HUES6 (cell line): ENCODE data around the gene CCR3.

ENCODE experiments used
- H3K27ac ChIP-seq: 2 replicates; pipeline ENCODE4 v1.7.0; 2013; ENCODE audit warnings: low read depth, mild to moderate bottlenecking, low read length, inconsistent platforms
- H3K27me3 ChIP-seq: 2 replicates; pipeline ENCODE4 v1.6.1; 2013; ENCODE audit warnings: low read length; ENCODE audit not compliant: control insufficient read depth, insufficient read depth
- H3K36me3 ChIP-seq: 2 replicates; pipeline ENCODE4 v1.6.1; 2013; ENCODE audit warnings: low read length; ENCODE audit not compliant: control insufficient read depth, insufficient read depth
- H3K4me1 ChIP-seq: 2 replicates; pipeline ENCODE4 v1.6.1; 2013; ENCODE audit warnings: low read length; ENCODE audit not compliant: control insufficient read depth, insufficient read depth
- H3K4me3 ChIP-seq: 2 replicates; pipeline ENCODE4 v1.5.1; 2013; ENCODE audit warnings: low read depth, low read length
- H3K9ac ChIP-seq: one replicate; pipeline ENCODE4 v1.6.1; 2013; ENCODE audit warnings: mild to moderate bottlenecking, low read length
- H3K9me3 ChIP-seq: 2 replicates; pipeline ENCODE4 v1.6.1; 2013; ENCODE audit warnings: low read depth, low read length; ENCODE audit not compliant: control insufficient read depth, insufficient read depth

The CCR3 gene

GRCh38 chr3:46285931-46286619 is 43.8 kb downstream of the CCR3 start:
- no peaks in the 10 kb centered on the region for H3K9me3 ChIP-seq
- H3K9ac ChIP-seq, result no peak overlapping the region
- H3K36me3 ChIP-seq, result no peaks in the 10 kb centered on the region
- no peaks in the 10 kb centered on the region for H3K4me1 ChIP-seq
- H3K4me3 ChIP-seq, result no peak overlapping the region
- no peaks in the 10 kb centered on the region for H3K27me3 ChIP-seq
- no peak overlapping the region for H3K27ac ChIP-seq

- no peak overlapping the region for H3K9ac ChIP-seq
- no peak overlapping the region for H3K27ac ChIP-seq
- no peaks in the 10 kb centered on the region for H3K27me3 ChIP-seq
- no peaks in the 10 kb centered on the region for H3K9me3 ChIP-seq
- no peaks in the 10 kb centered on the region for H3K4me1 ChIP-seq
- no peaks in the 10 kb centered on the region for H3K36me3 ChIP-seq
- no peak overlapping the region for H3K4me3 ChIP-seq
Measured at GRCh38 chr3:46286947-46287565, 44.8 kb downstream of the CCR3 start.

- Histone ChIP-seq H3K9me3 (no peaks in the 10 kb centered on the region), H3K9ac (no peak overlapping the region), H3K36me3 (no peaks in the 10 kb centered on the region), H3K4me3 (no peak overlapping the region), H3K27me3 (no peaks in the 10 kb centered on the region), H3K27ac (no peak overlapping the region), H3K4me1 (no peaks in the 10 kb centered on the region)
Measured at GRCh38 chr3:46289551-46289950, 47.3 kb downstream of the CCR3 start.

- H3K9ac ChIP-seq, result no peak overlapping the region
- H3K4me1 ChIP-seq, result no peaks in the 10 kb centered on the region
- H3K4me3 ChIP-seq, result no peak overlapping the region
- H3K9me3 ChIP-seq, result no peaks in the 10 kb centered on the region
- no peak overlapping the region for H3K27ac ChIP-seq
- no peaks in the 10 kb centered on the region for H3K27me3 ChIP-seq
- no peaks in the 10 kb centered on the region for H3K36me3 ChIP-seq
Measured at GRCh38 chr3:46289966-46290365, 47.7 kb downstream of the CCR3 start.

- Histone ChIP-seq H3K9me3 (no peaks in the 10 kb centered on the region), H3K9ac (no peak overlapping the region), H3K36me3 (no peaks in the 10 kb centered on the region), H3K27ac (no peak overlapping the region), H3K4me3 (no peak overlapping the region), H3K4me1 (no peaks in the 10 kb centered on the region), H3K27me3 (no peaks in the 10 kb centered on the region)
Measured at GRCh38 chr3:46291046-46291445, 48.8 kb downstream of the CCR3 start.

- Histone ChIP-seq H3K9ac (no peak overlapping the region), H3K27ac (no peak overlapping the region), H3K9me3 (no peaks in the 10 kb centered on the region), H3K27me3 (no peaks in the 10 kb centered on the region), H3K4me1 (no peaks in the 10 kb centered on the region), H3K36me3 (no peaks in the 10 kb centered on the region), H3K4me3 (no peak overlapping the region)
Measured at GRCh38 chr3:46293035-46293724, 50.9 kb downstream of the CCR3 start.

- H3K9ac ChIP-seq, result no peak overlapping the region
- no peaks in the 10 kb centered on the region for H3K36me3 ChIP-seq
- no peaks in the 10 kb centered on the region for H3K9me3 ChIP-seq
- H3K27me3 ChIP-seq, result no peaks in the 10 kb centered on the region
- H3K4me1 ChIP-seq, result no peaks in the 10 kb centered on the region
- no peak overlapping the region for H3K4me3 ChIP-seq
- H3K27ac ChIP-seq, result no peak overlapping the region
Measured at GRCh38 chr3:46293991-46294833, 52.0 kb downstream of the CCR3 start.

- Histone ChIP-seq H3K27me3 (no peaks in the 10 kb centered on the region), H3K9ac (no peak overlapping the region), H3K36me3 (no peaks in the 10 kb centered on the region), H3K9me3 (no peaks in the 10 kb centered on the region), H3K4me3 (no peak overlapping the region), H3K4me1 (no peaks in the 10 kb centered on the region), H3K27ac (no peak overlapping the region)
Measured at GRCh38 chr3:46296826-46297225, 54.6 kb downstream of the CCR3 start.

- H3K27ac ChIP-seq, result no peak overlapping the region
- no peaks in the 10 kb centered on the region for H3K27me3 ChIP-seq
- H3K4me1 ChIP-seq, result no peaks in the 10 kb centered on the region
- H3K36me3 ChIP-seq, result no peaks in the 10 kb centered on the region
- H3K9ac ChIP-seq, result no peak overlapping the region
- no peak overlapping the region for H3K4me3 ChIP-seq
- no peaks in the 10 kb centered on the region for H3K9me3 ChIP-seq
Measured at GRCh38 chr3:46297658-46298423, 55.6 kb downstream of the CCR3 start.

GRCh38 chr3:46298871-46299607 is 56.8 kb downstream of the CCR3 start:
- H3K4me3 ChIP-seq, result no peak overlapping the region
- no peak overlapping the region for H3K27ac ChIP-seq
- H3K36me3 ChIP-seq, result no peaks in the 10 kb centered on the region
- H3K9me3 ChIP-seq, result no peaks in the 10 kb centered on the region
- no peaks in the 10 kb centered on the region for H3K4me1 ChIP-seq
- H3K27me3 ChIP-seq, result no peaks in the 10 kb centered on the region
- no peak overlapping the region for H3K9ac ChIP-seq
